HepG2 (cell line): ENCODE measurements around the gene SLC16A13. TPM values are rescaled to one million over a fixed set of nuclear protein-coding genes. Genes with fewer than 3 reads are reported as not detected.
A peak's percentile ranks its signal among the peaks of the same experiment; 100 is the strongest.

Source experiments
- CENPX ChIP-seq: sonication (generic); formaldehyde crosslinking; IDR thresholded peaks from 2 replicates; pipeline ENCODE4 v1.9.0; 2021; ENCODE audit warnings: mild to moderate bottlenecking, missing genetic modification reagents, moderate library complexity
- HES4 ChIP-seq: sonication (generic); formaldehyde crosslinking; IDR thresholded peaks from 2 replicates; pipeline ENCODE4 v1.9.0; 2021; ENCODE audit warnings: mild to moderate bottlenecking, missing genetic modification reagents, borderline replicate concordance
- HOXD1 ChIP-seq: sonication (generic); formaldehyde crosslinking; IDR thresholded peaks from 2 replicates; pipeline ENCODE4 v1.5.0; 2020; ENCODE audit warnings: missing genetic modification reagents
- KLF15 ChIP-seq: sonication (generic); formaldehyde crosslinking; IDR thresholded peaks from 2 replicates; pipeline ENCODE4 v1.8.1; 2023; ENCODE audit warnings: borderline replicate concordance, mild to moderate bottlenecking, inconsistent platforms, missing genetic modification reagents, mixed read lengths
- SIX1 ChIP-seq: sonication (generic); formaldehyde crosslinking; IDR thresholded peaks from 2 replicates; pipeline ENCODE4 v1.4.0; 2020; ENCODE audit warnings: missing genetic modification reagents, borderline replicate concordance
- SMYD3 ChIP-seq: sonication (generic); formaldehyde crosslinking; IDR thresholded peaks from 2 replicates; pipeline ENCODE4 v1.8.1; 2023; ENCODE audit warnings: mild to moderate bottlenecking, missing genetic modification reagents
- XBP1 ChIP-seq: sonication (generic); formaldehyde crosslinking; IDR thresholded peaks from 2 replicates; pipeline ENCODE4 v1.5.0; 2020; ENCODE audit warnings: missing genetic modification reagents
- ZMYM2 ChIP-seq: sonication (generic); formaldehyde crosslinking; IDR thresholded peaks from 2 replicates; pipeline ENCODE4 v1.8.0; 2022; ENCODE audit warnings: mild to moderate bottlenecking, missing genetic modification reagents
- ZNF282 ChIP-seq: fragments of 450-650 bp; IDR thresholded peaks from 2 replicates; pipeline ENCODE4 v1.6.1; 2018; ENCODE audit not compliant: partially characterized antibody
- ZNF343 ChIP-seq: sonication (generic); formaldehyde crosslinking; IDR thresholded peaks from 2 replicates; pipeline ENCODE4 v1.4.0; 2020; ENCODE audit warnings: mild to moderate bottlenecking, missing genetic modification reagents
- ZNF547 ChIP-seq: sonication (generic); formaldehyde crosslinking; IDR thresholded peaks from 2 replicates; pipeline ENCODE4 v1.5.1; 2020; ENCODE audit warnings: mild to moderate bottlenecking, missing genetic modification reagents
- polyA plus RNA-seq, 8 experiments: library from polyadenylated mRNA; depleted of rRNA in 3 of 8; stranded (reverse) in 7 of 8; unstranded in 1 of 8; fragments of >200 nt; fragmentation: Illumina TruSeq in 4 of 8; extraction: Trizol in 4 of 8; gene quantifications; 2 replicates each; pipeline versions ENCODE4 v1.2.1 to v1.2.3, GENCODE V29; 2011 to 2016; ENCODE audit warnings: low read depth in 4 of 8, missing spikeins in 1 of 8, mixed read lengths in 1 of 8; ENCODE audit not compliant: insufficient read depth in 1 of 8
- total RNA-seq, 5 experiments: library from RNA; depleted of rRNA; stranded (reverse); fragments of >200 nt; fragmentation: Illumina TruSeq; extraction: Trizol; gene quantifications; 2 replicates each; pipeline ENCODE4 v1.2.3, GENCODE V29; 2016; ENCODE audit warnings: low read depth in 1 of 5
- TF ChIP-seq, protein P1 (sequence below): sonication (generic); formaldehyde crosslinking; IDR thresholded peaks from 2 replicates; pipeline ENCODE4 v1.4.0; 2020; ENCODE audit warnings: missing genetic modification reagents, mild to moderate bottlenecking, borderline replicate concordance
- TF ChIP-seq, protein P2 (sequence below): sonication (generic); formaldehyde crosslinking; conservative IDR thresholded peaks from 2 replicates; pipeline ENCODE4 v1.5.0; 2020; ENCODE audit warnings: missing genetic modification reagents
- TF ChIP-seq, protein P3 (sequence below): sonication (generic); formaldehyde crosslinking; IDR thresholded peaks from 2 replicates; pipeline ENCODE4 v1.4.0; 2020; ENCODE audit warnings: missing genetic modification reagents
- TF ChIP-seq, protein P4 (sequence below), 2 experiments: sonication (generic) in 1 of 2; formaldehyde crosslinking in 1 of 2; IDR thresholded peaks; 2 replicates each; pipeline versions ENCODE4 v1.4.0 to v1.6.1; 2018 to 2020; ENCODE audit warnings: missing genetic modification reagents in 2 of 2, borderline replicate concordance in 1 of 2, low read depth in 1 of 2, mild to moderate bottlenecking in 1 of 2, missing biosample characterization in 1 of 2
- TF ChIP-seq, protein P5 (sequence below): IDR thresholded peaks from 2 replicates; pipeline ENCODE4 v1.6.1; 2016; ENCODE audit warnings: mild to moderate bottlenecking
- TF ChIP-seq, protein P6 (sequence below): sonication (generic); formaldehyde crosslinking; IDR thresholded peaks from 2 replicates; pipeline ENCODE4 v1.5.1; 2020; ENCODE audit warnings: mild to moderate bottlenecking, missing genetic modification reagents

Gene SLC16A13
- total and polyA plus RNA-seq, 2 of the 13 experiments (the other 11 are each of a cell fraction or from before 2014, with no cell fraction given), result 2.2 to 3.0 TPM

DNA sequence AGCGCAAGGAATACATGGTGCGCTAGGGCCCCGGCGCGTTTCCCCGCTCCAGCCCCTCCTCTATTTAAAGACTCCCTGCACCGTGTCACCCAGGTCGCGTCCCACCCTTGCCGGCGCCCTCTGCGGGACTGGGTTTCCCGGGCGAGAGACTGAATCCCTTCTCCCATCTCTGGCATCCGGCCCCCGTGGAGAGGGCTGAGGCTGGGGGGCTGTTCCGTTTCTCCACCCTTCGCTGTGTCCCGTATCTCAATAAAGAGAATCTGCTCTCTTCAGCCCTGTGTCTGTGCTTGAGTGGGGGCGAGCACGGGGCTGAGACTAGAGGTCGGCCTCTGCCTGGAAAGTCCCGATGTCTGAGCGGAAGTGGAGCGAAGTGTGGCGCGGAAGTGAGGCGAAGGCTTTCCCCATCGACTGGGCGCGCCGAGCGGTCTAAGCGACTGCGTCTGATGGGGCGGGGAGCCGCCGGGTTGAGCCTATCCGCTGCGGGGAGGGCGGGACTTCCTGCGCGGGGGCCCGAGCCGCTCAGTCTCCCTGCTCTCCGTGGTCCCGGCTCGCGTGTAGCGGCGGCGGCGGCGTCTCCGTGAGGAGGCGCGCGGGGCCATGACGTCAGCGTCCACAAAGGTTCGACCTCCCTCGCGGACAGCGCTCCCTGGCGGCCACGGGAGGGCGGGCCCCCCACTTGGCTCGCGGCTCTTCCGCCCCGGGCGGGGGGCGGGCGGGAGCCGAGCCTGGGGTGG is 21.4 kb upstream of the SLC16A13 start (continued):
- TF ChIP-seq, protein P1, sequence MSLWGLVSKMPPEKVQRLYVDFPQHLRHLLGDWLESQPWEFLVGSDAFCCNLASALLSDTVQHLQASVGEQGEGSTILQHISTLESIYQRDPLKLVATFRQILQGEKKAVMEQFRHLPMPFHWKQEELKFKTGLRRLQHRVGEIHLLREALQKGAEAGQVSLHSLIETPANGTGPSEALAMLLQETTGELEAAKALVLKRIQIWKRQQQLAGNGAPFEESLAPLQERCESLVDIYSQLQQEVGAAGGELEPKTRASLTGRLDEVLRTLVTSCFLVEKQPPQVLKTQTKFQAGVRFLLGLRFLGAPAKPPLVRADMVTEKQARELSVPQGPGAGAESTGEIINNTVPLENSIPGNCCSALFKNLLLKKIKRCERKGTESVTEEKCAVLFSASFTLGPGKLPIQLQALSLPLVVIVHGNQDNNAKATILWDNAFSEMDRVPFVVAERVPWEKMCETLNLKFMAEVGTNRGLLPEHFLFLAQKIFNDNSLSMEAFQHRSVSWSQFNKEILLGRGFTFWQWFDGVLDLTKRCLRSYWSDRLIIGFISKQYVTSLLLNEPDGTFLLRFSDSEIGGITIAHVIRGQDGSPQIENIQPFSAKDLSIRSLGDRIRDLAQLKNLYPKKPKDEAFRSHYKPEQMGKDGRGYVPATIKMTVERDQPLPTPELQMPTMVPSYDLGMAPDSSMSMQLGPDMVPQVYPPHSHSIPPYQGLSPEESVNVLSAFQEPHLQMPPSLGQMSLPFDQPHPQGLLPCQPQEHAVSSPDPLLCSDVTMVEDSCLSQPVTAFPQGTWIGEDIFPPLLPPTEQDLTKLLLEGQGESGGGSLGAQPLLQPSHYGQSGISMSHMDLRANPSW (CRISPR knock-in tag), result no peak
- TF ChIP-seq, protein P2, sequence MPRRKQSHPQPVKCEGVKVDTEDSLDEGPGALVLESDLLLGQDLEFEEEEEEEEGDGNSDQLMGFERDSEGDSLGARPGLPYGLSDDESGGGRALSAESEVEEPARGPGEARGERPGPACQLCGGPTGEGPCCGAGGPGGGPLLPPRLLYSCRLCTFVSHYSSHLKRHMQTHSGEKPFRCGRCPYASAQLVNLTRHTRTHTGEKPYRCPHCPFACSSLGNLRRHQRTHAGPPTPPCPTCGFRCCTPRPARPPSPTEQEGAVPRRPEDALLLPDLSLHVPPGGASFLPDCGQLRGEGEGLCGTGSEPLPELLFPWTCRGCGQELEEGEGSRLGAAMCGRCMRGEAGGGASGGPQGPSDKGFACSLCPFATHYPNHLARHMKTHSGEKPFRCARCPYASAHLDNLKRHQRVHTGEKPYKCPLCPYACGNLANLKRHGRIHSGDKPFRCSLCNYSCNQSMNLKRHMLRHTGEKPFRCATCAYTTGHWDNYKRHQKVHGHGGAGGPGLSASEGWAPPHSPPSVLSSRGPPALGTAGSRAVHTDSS, result no peak
- TF ChIP-seq XBP1 (CRISPR knock-in tag) (no peak), ZNF282 (no peak), HES4 (no peak; the same call in 1 of the 2 replicates), KLF15 (CRISPR knock-in tag) (no peak), ZMYM2 (CRISPR knock-in tag) (peak; percentile 89; the same call in 1 of the 2 replicates), SMYD3 (CRISPR knock-in tag) (0 out of 2 replicates have a peak, but pooled peaks have one; percentile 54), SIX1 (no peak), ZNF547 (CRISPR knock-in tag) (0 out of 2 replicates have a peak, but pooled peaks have one; percentile 28), HOXD1 (CRISPR knock-in tag) (no peak), ZNF343 (CRISPR knock-in tag) (no peak), CENPX (no peak)
- TF ChIP-seq, protein P3, sequence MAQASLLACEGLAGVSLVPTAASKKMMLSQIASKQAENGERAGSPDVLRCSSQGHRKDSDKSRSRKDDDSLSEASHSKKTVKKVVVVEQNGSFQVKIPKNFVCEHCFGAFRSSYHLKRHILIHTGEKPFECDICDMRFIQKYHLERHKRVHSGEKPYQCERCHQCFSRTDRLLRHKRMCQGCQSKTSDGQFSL (CRISPR knock-in tag), result peak; percentile 61; the same call in 1 of the 2 replicates
- TF ChIP-seq, protein P4, sequence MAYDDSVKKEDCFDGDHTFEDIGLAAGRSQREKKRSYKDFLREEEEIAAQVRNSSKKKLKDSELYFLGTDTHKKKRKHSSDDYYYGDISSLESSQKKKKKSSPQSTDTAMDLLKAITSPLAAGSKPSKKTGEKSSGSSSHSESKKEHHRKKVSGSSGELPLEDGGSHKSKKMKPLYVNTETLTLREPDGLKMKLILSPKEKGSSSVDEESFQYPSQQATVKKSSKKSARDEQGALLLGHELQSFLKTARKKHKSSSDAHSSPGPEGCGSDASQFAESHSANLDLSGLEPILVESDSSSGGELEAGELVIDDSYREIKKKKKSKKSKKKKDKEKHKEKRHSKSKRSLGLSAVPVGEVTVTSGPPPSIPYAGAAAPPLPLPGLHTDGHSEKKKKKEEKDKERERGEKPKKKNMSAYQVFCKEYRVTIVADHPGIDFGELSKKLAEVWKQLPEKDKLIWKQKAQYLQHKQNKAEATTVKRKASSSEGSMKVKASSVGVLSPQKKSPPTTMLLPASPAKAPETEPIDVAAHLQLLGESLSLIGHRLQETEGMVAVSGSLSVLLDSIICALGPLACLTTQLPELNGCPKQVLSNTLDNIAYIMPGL (CRISPR knock-in tag; IDR thresholded peaks at IDR 0.05; ENCODE audit: borderline replicate concordance in 1 of 2, low read depth in 1 of 2), result peak; percentile 58 to 64; a peak in 3 of 4 replicates
- TF ChIP-seq, protein P5, sequence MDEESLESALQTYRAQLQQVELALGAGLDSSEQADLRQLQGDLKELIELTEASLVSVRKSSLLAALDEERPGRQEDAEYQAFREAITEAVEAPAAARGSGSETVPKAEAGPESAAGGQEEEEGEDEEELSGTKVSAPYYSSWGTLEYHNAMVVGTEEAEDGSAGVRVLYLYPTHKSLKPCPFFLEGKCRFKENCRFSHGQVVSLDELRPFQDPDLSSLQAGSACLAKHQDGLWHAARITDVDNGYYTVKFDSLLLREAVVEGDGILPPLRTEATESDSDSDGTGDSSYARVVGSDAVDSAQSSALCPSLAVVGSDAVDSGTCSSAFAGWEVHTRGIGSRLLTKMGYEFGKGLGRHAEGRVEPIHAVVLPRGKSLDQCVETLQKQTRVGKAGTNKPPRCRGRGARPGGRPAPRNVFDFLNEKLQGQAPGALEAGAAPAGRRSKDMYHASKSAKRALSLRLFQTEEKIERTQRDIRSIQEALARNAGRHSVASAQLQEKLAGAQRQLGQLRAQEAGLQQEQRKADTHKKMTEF (CRISPR knock-in tag), result peak; percentile 87
- TF ChIP-seq, protein P6, sequence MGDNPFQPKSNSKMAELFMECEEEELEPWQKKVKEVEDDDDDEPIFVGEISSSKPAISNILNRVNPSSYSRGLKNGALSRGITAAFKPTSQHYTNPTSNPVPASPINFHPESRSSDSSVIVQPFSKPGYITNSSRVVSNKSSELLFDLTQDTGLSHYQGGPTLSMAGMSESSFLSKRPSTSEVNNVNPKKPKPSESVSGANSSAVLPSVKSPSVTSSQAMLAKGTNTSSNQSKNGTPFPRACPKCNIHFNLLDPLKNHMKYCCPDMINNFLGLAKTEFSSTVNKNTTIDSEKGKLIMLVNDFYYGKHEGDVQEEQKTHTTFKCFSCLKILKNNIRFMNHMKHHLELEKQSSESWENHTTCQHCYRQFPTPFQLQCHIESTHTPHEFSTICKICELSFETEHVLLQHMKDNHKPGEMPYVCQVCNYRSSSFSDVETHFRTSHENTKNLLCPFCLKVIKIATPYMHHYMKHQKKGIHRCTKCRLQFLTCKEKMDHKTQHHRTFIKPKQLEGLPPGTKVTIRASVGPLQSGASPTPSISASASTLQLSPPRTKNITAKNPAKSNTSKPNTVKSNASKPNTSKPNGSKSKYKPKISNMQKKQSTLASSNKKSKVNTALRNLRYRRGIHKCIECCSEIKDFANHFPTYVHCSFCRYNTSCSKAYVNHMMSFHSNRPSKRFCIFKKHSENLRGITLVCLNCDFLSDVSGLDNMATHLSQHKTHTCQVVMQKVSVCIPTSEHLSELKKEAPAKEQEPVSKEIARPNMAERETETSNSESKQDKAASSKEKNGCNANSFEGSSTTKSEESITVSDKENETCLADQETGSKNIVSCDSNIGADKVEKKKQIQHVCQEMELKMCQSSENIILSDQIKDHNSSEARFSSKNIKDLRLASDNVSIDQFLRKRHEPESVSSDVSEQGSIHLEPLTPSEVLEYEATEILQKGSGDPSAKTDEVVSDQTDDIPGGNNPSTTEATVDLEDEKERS (CRISPR knock-in tag), result no peak
